Pancreas (tissue), 10 donors: ENCODE results near the gene PALM. TPM values are rescaled to one million over a fixed set of nuclear protein-coding genes. Genes with fewer than 3 reads are reported as not detected.
A peak's percentile ranks its signal among the peaks of the same experiment; 100 is the strongest.

Source experiments
- ATAC-seq, 4 donors: fragments of 200-7000 bp; cut with Tn5 transposase; one replicate each; pipeline versions ENCODE4 v1.8.0 to v1.9.1; 2020; ENCODE audit warnings: mild to moderate bottlenecking in 4 of 4, moderate library complexity in 4 of 4
- DNase-seq, 6 donors: peaks; one replicate each; pipeline ENCODE4 v3.0.0-alpha.2; 2020
- FAIRE-seq: peaks from 2 replicates; lab custom pipeline; 2012; peaks lifted over from hg19 to GRCh38; lab: Jason Lieb, UNC
- H3K27ac ChIP-seq, 4 donors: fragments of 200-600 bp; sonication (generic); 1 replicate in 3 of 4; 2 replicates in 1 of 4; pipeline versions ENCODE4 v1.5.0 to v1.8.0; 2020
- H3K27me3 ChIP-seq, 4 donors: fragments of 200-600 bp; one replicate each; pipeline ENCODE4 v1.8.0; 2021
- H3K36me3 ChIP-seq, 3 donors: fragments of 200-600 bp; sonication (generic) in 1 of 3; one replicate each; pipeline versions ENCODE4 v1.5.0 to v1.8.0; 2020 to 2021
- H3K4me1 ChIP-seq, 3 donors: fragments of 200-600 bp; one replicate each; pipeline ENCODE4 v1.8.0; 2021
- H3K4me3 ChIP-seq, 4 donors: fragments of 200-600 bp; sonication (generic) in 2 of 4; one replicate each; pipeline versions ENCODE4 v1.5.0 to v1.8.0; 2020 to 2021
- H3K9me3 ChIP-seq, 4 donors: fragments of 200-600 bp; one replicate each; pipeline ENCODE4 v1.8.0; 2021
- WGBS, 2 donors: extraction: QIAGEN DNeasy Blood & Tissue Kit; methylation state at CpG; one replicate each; pipeline ENCODE4 v1.1.7; 2013; 5-methylcytosine and 5-hydroxymethylcytosine counted together
- intact Hi-C, 3 donors: fragments of 100-400 bp; cut with DNase I; formaldehyde crosslinking; loops; one replicate each; pipeline versions ENCODE4 v1.11.1 to v1.14.2; 2022
- polyA plus RNA-seq, 2 donors: library from polyadenylated mRNA; stranded (reverse); fragments of 200-250 nt; gene quantifications; one replicate each; pipeline ENCODE4 v1.2.3, GENCODE V29; 2013
- total RNA-seq, 6 donors: library from RNA; stranded (reverse); fragmentation: NEBNext Ultra II Directional in 4 of 6; extraction: Animal tissue kit (Norgen Biotek cat#: 25700) in 4 of 6; gene quantifications; one replicate each; pipeline versions ENCODE4 v1.2.1 to v1.2.4, GENCODE V29; 2021 to 2023
- TF ChIP-seq, protein P1 (sequence below), 4 donors: fragments of 200-600 bp; sonication (generic) in 3 of 4; IDR thresholded peaks; one replicate each; pipeline versions ENCODE4 v1.5.0 to v1.8.0; 2021; ENCODE audit warnings: antibody characterized with exemption in 4 of 4
- donor health status: healthy with polysubstance abuse.
- donor health status: DM: no; HTN: no; CAD: no; lungs with moderate emphysema.
- donor health status: DM: no; HTN: no; CAD: no.
- donor health status: control.
- donor health status: control.
- donor health status: Bipolar disorder and iron deficiency.
- donor health status: DM: yes; HTN: yes; CAD: no.
- donor health status: DM: no; HTN: no; CAD: no.
- donor health status: DM: no; HTN: no; CAD: no.
- donor health status: DM: yes; HTN: yes; CAD: no.

PALM gene
- total and polyA plus RNA-seq, 8 donors = 3.5 to 12.6 (median 6.2) TPM

DNA sequence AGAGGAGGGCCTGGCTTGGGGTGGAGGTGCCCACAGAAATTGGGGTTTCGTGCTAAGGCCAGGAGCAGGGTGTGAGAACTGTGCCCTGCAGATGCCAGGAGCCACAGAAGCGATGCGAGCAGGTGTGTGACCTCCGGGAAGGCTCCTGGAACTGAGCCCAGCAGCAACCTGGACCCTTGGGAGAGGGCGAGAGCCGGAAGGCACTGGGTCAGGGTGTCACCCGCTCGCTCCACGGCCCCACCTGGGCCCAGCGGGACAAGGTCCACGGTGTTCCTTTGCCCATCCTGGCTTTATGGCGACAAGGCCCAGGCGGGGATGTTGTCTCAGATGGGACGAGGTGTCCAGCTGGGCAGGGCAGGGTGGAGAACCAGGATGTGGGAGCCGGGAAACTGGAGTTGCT is 46.3 kb downstream of the PALM start:
- ATAC-seq = no peak
- WGBS, 2 donors = 83 to 90% methylated on average over 15 of the region's 15 CpGs

GRCh38 chr19:756236-756635 is 47.5 kb downstream of the PALM start:
- DNase-seq = no peak
- Histone ChIP-seq H3K27me3 (no peaks in the 10 kb centered on the region), H3K4me1 (no peaks in the 10 kb centered on the region), H3K27ac (no peak overlapping the region), H3K9me3 (no peaks in the 10 kb centered on the region), H3K36me3 (no peaks in the 10 kb centered on the region), H3K4me3 (no peak overlapping the region)
- ATAC-seq = no peak
- no peak for FAIRE-seq
- TF ChIP-seq, protein P1, sequence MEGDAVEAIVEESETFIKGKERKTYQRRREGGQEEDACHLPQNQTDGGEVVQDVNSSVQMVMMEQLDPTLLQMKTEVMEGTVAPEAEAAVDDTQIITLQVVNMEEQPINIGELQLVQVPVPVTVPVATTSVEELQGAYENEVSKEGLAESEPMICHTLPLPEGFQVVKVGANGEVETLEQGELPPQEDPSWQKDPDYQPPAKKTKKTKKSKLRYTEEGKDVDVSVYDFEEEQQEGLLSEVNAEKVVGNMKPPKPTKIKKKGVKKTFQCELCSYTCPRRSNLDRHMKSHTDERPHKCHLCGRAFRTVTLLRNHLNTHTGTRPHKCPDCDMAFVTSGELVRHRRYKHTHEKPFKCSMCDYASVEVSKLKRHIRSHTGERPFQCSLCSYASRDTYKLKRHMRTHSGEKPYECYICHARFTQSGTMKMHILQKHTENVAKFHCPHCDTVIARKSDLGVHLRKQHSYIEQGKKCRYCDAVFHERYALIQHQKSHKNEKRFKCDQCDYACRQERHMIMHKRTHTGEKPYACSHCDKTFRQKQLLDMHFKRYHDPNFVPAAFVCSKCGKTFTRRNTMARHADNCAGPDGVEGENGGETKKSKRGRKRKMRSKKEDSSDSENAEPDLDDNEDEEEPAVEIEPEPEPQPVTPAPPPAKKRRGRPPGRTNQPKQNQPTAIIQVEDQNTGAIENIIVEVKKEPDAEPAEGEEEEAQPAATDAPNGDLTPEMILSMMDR (IDR thresholded peaks at IDR 0.05) = no peak
- intact Hi-C loops = no loop called here

More for the DNA sequence above, 46.3 kb downstream of the PALM start:
- H3K9me3 ChIP-seq = no peaks in the 10 kb centered on the region
- DNase-seq = peak in 1 of 6 donors; percentile 37
- H3K27me3 ChIP-seq = no peaks in the 10 kb centered on the region
- no peak overlapping the region for H3K27ac ChIP-seq
- H3K36me3 ChIP-seq = no peaks in the 10 kb centered on the region
- TF ChIP-seq, protein P1 (IDR thresholded peaks at IDR 0.05) = no peak
- no peak for FAIRE-seq
- intact Hi-C loops = no loop called here
- H3K4me3 ChIP-seq = no peak overlapping the region
- H3K4me1 ChIP-seq = no peaks in the 10 kb centered on the region

DNA sequence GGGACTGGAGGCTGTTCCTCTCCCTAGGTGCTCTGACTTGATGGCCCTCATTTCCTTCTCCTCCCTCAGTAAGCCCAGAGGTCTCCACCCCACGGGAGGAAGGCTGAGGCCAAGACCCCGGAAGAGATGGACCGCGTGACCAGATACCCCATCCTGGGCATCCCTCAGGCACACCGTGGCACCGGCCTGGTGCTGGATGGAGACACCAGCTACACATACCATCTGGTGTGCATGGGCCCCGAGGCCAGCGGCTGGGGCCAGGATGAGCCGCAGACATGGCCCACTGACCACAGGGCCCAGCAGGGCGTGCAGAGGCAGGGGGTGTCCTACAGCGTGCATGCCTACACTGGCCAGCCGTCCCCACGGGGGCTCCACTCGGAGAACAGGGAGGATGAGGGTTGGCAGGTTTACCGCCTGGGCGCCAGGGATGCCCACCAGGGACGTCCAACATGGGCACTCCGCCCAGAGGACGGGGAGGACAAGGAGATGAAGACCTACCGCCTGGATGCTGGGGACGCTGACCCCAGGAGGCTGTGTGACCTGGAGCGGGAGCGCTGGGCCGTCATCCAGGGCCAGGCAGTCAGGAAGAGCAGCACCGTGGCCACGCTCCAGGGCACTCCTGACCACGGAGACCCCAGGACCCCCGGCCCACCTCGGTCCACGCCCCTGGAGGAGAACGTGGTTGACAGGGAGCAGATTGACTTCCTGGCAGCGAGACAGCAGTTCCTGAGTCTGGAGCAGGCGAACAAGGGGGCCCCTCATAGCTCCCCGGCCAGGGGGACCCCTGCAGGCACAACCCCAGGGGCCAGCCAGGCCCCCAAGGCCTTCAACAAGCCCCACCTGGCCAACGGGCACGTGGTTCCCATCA is 48.3 kb downstream of the PALM start:
- intact Hi-C loops = no loop called here
- 81 to 92% methylated on average over 36 of the region's 36 CpGs for WGBS, 2 donors
- TF ChIP-seq, protein P1 (IDR thresholded peaks at IDR 0.05) = no peak
- Histone ChIP-seq H3K4me1 (no peaks in the 10 kb centered on the region), H3K4me3 (no peak overlapping the region), H3K36me3 (no peaks in the 10 kb centered on the region), H3K27ac (no peak overlapping the region), H3K9me3 (no peaks in the 10 kb centered on the region), H3K27me3 (no peaks in the 10 kb centered on the region)
- FAIRE-seq (no peak), DNase-seq (peak in 2 of 6 donors; percentile 30 to 56), ATAC-seq (no peak)

DNA sequence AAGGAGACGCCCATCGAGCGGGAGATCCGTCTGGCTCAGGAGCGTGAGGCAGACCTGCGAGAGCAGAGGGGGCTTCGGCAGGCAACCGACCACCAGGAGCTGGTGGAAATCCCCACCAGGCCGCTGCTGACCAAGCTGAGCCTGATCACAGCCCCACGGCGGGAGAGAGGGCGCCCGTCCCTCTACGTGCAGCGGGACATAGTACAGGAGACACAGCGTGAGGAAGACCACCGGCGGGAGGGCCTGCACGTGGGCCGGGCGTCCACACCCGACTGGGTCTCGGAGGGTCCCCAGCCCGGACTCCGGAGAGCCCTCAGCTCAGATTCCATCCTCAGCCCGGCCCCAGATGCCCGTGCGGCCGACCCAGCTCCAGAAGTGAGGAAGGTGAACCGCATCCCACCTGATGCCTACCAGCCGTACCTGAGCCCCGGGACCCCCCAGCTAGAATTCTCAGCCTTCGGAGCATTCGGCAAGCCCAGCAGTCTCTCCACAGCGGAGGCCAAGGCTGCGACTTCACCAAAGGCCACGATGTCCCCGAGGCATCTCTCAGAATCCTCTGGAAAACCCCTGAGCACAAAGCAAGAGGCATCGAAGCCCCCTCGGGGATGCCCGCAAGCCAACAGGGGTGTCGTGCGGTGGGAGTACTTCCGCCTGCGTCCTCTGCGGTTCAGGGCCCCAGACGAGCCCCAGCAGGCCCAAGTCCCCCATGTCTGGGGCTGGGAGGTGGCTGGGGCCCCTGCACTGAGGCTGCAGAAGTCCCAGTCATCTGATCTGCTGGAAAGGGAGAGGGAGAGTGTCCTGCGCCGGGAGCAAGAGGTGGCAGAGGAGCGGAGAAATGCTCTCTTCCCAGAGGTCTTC is 49.3 kb downstream of the PALM start:
- FAIRE-seq = no peak
- H3K4me1 ChIP-seq = no peaks in the 10 kb centered on the region
- no peak overlapping the region for H3K4me3 ChIP-seq
- H3K36me3 ChIP-seq = no peaks in the 10 kb centered on the region
- DNase-seq = peak in 1 of 6 donors; percentile 72
- no peaks in the 10 kb centered on the region for H3K27me3 ChIP-seq
- intact Hi-C loops = no loop called here
- TF ChIP-seq, protein P1 (IDR thresholded peaks at IDR 0.05) = no peak
- 92 to 95% methylated on average over 47 to 50 of the region's 50 CpGs for WGBS, 2 donors
- no peak overlapping the region for H3K27ac ChIP-seq
- no peaks in the 10 kb centered on the region for H3K9me3 ChIP-seq
- no peak for ATAC-seq
